Parathyroid adenoma (tissue), 2 donors: ENCODE results near the gene PRKAR1B.

ENCODE experiments used
- H2AFZ ChIP-seq: fragments of 300-600 bp; sonication (generic); one replicate; pipeline ENCODE4 v1.7.0; 2017; ENCODE audit warnings: antibody characterized with exemption, mild to moderate bottlenecking
- H3K27ac ChIP-seq: fragments of 300-600 bp; sonication (generic); one replicate; pipeline ENCODE4 v1.7.0; 2017
- H3K27me3 ChIP-seq: fragments of 300-600 bp; sonication (generic); one replicate; pipeline ENCODE4 v1.7.0; 2017; ENCODE audit warnings: low read length; ENCODE audit not compliant: control insufficient read depth, insufficient read depth
- H3K36me3 ChIP-seq: fragments of 300-600 bp; sonication (generic); one replicate; pipeline ENCODE4 v1.7.0; 2017; ENCODE audit warnings: low read length; ENCODE audit not compliant: control insufficient read depth, insufficient read depth
- H3K4me1 ChIP-seq: fragments of 300-600 bp; sonication (generic); one replicate; pipeline ENCODE4 v1.7.0; 2017; ENCODE audit warnings: control low read depth
- H3K4me2 ChIP-seq: fragments of 300-600 bp; sonication (generic); one replicate; pipeline ENCODE4 v1.7.0; 2017; ENCODE audit warnings: low read length
- H3K4me3 ChIP-seq: fragments of 300-600 bp; sonication (generic); one replicate; pipeline ENCODE4 v1.7.0; 2017; ENCODE audit warnings: low read depth, low read length
- H3K79me2 ChIP-seq: fragments of 300-600 bp; sonication (generic); one replicate; pipeline ENCODE4 v1.7.0; 2017; ENCODE audit warnings: control low read depth
- H3K9ac ChIP-seq: fragments of 300-600 bp; sonication (generic); one replicate; pipeline ENCODE4 v1.7.0; 2017; ENCODE audit warnings: mild to moderate bottlenecking
- H3K9me3 ChIP-seq: fragments of 300-600 bp; sonication (generic); one replicate; pipeline ENCODE4 v1.7.0; 2017; ENCODE audit warnings: low read length; ENCODE audit not compliant: control insufficient read depth
- TF ChIP-seq, protein P1 (sequence below): fragments of 300-600 bp; sonication (generic); IDR thresholded peaks from one replicate; pipeline ENCODE4 v1.7.0; 2017; ENCODE audit warnings: antibody characterized with exemption, mild to moderate bottlenecking
- donor health status: primary hyperparathyroidism.

Gene PRKAR1B

DNA sequence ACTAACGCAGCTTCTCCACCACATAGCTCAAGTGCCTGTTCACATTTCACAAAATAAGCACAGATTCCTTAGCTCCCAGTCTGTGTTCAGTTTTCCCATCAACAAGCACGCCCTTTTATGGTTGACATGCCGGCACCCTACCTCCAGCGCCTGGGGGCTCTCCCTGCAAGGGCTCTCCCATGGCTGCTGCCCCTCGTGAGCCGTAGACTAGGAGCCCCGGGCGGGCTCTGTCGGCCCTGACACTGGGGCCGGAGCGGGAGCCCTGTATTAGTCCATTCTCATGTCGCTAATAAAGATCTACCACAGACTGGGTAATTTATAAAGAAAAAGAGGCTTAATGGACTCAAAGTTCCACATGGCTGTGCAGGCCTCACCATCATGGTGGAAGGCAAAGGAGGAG, 34.0 kb upstream of the PRKAR1B start:
- no peak overlapping the region for H3K4me2 ChIP-seq
- H3K27ac ChIP-seq = no peak overlapping the region
- no peaks in the 10 kb centered on the region for H3K9me3 ChIP-seq
- H3K27me3 ChIP-seq = no peaks in the 10 kb centered on the region
- H3K9ac ChIP-seq = no peak overlapping the region
- H3K36me3 ChIP-seq = no peaks in the 10 kb centered on the region
- no peaks in the 10 kb centered on the region for H3K4me1 ChIP-seq
- TF ChIP-seq, protein P1, sequence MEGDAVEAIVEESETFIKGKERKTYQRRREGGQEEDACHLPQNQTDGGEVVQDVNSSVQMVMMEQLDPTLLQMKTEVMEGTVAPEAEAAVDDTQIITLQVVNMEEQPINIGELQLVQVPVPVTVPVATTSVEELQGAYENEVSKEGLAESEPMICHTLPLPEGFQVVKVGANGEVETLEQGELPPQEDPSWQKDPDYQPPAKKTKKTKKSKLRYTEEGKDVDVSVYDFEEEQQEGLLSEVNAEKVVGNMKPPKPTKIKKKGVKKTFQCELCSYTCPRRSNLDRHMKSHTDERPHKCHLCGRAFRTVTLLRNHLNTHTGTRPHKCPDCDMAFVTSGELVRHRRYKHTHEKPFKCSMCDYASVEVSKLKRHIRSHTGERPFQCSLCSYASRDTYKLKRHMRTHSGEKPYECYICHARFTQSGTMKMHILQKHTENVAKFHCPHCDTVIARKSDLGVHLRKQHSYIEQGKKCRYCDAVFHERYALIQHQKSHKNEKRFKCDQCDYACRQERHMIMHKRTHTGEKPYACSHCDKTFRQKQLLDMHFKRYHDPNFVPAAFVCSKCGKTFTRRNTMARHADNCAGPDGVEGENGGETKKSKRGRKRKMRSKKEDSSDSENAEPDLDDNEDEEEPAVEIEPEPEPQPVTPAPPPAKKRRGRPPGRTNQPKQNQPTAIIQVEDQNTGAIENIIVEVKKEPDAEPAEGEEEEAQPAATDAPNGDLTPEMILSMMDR = no peak
- H2AFZ ChIP-seq = no peak overlapping the region
- H3K4me3 ChIP-seq = no peak overlapping the region
- peaks cover 2% of the 10 kb centered on the region for H3K79me2 ChIP-seq

DNA sequence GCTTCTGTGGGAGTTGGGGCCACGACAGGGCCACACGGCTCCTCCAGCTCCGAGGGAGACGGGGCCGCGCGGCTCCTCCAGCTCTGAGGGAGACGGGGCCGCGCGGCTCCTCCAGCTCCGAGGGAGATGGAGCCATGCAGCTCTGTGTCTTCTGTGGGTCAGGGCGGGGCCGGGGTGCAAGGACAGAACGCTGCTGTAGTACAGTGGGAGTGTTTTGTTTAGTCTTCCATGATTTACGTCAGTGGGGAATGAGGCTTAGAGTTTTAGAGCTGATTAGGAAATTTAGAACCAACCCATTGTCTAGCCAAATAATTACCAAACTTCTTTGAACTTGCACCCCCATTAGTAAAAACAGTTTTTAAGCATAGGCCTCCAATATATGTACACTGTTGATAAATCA, 32.9 kb upstream of the PRKAR1B start:
- peaks cover 2% of the 10 kb centered on the region for H3K79me2 ChIP-seq
- no peak overlapping the region for H3K9ac ChIP-seq
- H3K36me3 ChIP-seq = no peaks in the 10 kb centered on the region
- H3K4me1 ChIP-seq = no peaks in the 10 kb centered on the region
- no peaks in the 10 kb centered on the region for H3K27me3 ChIP-seq
- H3K4me3 ChIP-seq = no peak overlapping the region
- H3K27ac ChIP-seq = no peak overlapping the region
- TF ChIP-seq, protein P1 = no peak
- no peak overlapping the region for H3K4me2 ChIP-seq
- no peaks in the 10 kb centered on the region for H3K9me3 ChIP-seq
- no peak overlapping the region for H2AFZ ChIP-seq

DNA sequence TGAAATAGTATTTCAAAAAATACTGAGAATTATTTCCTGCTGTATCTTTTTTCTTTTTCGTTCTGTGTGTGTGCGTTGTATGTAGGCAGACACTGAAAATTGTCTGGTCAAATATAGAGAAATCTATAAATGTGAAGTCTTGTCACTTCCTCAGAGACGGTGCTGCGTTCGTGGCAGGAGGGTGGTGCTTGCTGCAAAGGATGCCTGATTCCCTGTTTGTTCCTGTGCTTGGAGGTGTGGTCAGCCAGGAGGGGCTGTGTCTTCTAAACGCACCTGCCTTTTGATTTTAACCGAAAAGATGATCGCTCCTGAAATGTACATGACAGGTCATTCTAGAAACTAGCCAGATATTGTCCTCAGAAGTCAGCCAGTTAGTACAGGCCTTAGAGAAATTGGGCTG, 32.5 kb upstream of the PRKAR1B start:
- Histone ChIP-seq H3K4me2 (no peak overlapping the region), H3K4me1 (no peaks in the 10 kb centered on the region), H2AFZ (no peak overlapping the region), H3K36me3 (no peaks in the 10 kb centered on the region), H3K4me3 (no peak overlapping the region), H3K9ac (no peak overlapping the region), H3K27me3 (no peaks in the 10 kb centered on the region), H3K79me2 (peaks cover 4% of the 10 kb centered on the region), H3K27ac (no peak overlapping the region), H3K9me3 (no peaks in the 10 kb centered on the region)
- TF ChIP-seq, protein P1 = no peak

DNA sequence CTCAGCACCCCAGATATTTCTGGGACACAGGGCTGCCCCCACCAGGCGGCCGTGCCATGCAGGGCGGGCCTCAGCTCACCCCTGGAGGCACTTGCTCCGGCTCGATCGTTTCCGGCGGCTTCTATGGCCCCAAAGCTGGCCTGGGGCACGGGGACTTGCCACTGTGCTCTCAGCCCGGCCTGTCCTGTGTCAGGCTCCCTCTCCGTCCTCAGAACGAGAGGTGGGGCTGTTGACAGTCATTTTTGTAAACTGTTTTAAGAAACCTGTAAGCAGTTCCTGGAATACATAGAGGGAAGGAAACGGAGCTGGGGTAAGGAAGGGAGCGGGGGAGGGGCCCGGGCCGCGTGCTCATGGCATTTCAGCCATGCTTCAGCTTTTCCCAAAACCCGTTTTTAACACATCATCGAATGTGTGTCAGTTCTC, 30.7 kb upstream of the PRKAR1B start:
- Histone ChIP-seq H3K4me2 (no peak overlapping the region), H3K27me3 (no peaks in the 10 kb centered on the region), H3K36me3 (no peaks in the 10 kb centered on the region), H2AFZ (no peak overlapping the region), H3K4me3 (no peak overlapping the region), H3K9me3 (no peaks in the 10 kb centered on the region), H3K4me1 (no peaks in the 10 kb centered on the region), H3K79me2 (peaks cover 4% of the 10 kb centered on the region), H3K9ac (no peak overlapping the region), H3K27ac (no peak overlapping the region)
- TF ChIP-seq, protein P1 = no peak

DNA sequence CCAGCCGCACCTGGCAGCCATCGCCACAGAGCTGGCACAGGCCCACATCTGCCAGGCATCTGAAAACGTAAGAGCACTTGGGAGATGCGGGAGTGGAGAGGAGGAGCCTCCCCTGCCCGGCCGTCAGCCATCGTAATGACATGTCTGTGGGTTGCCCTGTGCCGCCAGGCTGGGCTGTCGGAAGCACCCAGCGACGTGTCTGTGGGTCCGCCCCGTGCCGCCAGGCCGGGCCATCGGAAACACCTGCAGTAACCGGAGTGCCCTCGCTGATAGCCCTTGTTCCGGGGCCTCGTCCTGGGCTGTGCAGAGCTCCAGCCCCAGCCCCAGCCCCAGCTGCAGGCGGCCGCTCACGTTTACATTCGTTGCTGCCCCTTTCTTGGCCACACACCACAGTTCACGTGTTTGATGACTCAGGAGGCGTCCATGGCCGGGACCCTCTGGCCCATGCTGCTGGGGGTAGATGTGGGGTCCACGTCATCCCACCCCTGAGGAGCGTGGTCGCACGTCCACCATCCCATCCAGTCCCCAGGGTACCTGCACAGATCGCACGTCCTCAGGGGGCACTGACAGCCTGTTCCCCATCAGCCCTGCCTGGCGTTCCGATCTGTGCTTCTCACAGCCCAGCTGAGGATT, 30.0 kb upstream of the PRKAR1B start:
- no peaks in the 10 kb centered on the region for H3K36me3 ChIP-seq
- TF ChIP-seq, protein P1 = no peak
- H3K9ac ChIP-seq = no peak overlapping the region
- no peaks in the 10 kb centered on the region for H3K9me3 ChIP-seq
- H2AFZ ChIP-seq = no peak overlapping the region
- H3K27ac ChIP-seq = no peak overlapping the region
- no peak overlapping the region for H3K4me2 ChIP-seq
- no peaks in the 10 kb centered on the region for H3K27me3 ChIP-seq
- no peaks in the 10 kb centered on the region for H3K4me1 ChIP-seq
- H3K79me2 ChIP-seq = peaks cover 8% of the 10 kb centered on the region
- no peak overlapping the region for H3K4me3 ChIP-seq
